K562 (cell line): Measurements from ENCODE around the gene DCAF5. TPM values are rescaled to one million over a fixed set of nuclear protein-coding genes. Genes with fewer than 3 reads are reported as not detected.

ENCODE experiments used
- ASH1L ChIP-seq: fragments of 450-650 bp; IDR thresholded peaks from 2 replicates; pipeline ENCODE4 v1.6.1; 2018; ENCODE audit warnings: borderline replicate concordance, mild to moderate bottlenecking, low read depth; ENCODE audit not compliant: partially characterized antibody
- EP400 ChIP-seq: fragments of 450-650 bp; IDR thresholded peaks from 2 replicates; pipeline ENCODE4 v1.6.1; 2017; ENCODE audit warnings: antibody characterized with exemption, mild to moderate bottlenecking, moderate library complexity
- HNRNPK ChIP-seq: fragments of 200-400 bp; formaldehyde crosslinking; IDR thresholded peaks from one replicate; pipeline ENCODE4 v1.6.1; 2018; ENCODE audit warnings: mild to moderate bottlenecking, low read depth, low read length; ENCODE audit not compliant: poor library complexity, severe bottlenecking
- RBM22 ChIP-seq: fragments of 200-400 bp; formaldehyde crosslinking; IDR thresholded peaks from 2 replicates; pipeline ENCODE4 v1.6.1; 2018; ENCODE audit warnings: low read length, low read depth; ENCODE audit not compliant: poor library complexity, severe bottlenecking
- RFX7 ChIP-seq: fragments of 250-450 bp; sonication (Bioruptor Pico); IDR thresholded peaks from 2 replicates; pipeline ENCODE4 v1.5.1; 2021; ENCODE audit warnings: mild to moderate bottlenecking
- polyA plus RNA-seq, 8 experiments: library from polyadenylated mRNA; depleted of rRNA in 4 of 8; stranded (reverse) in 5 of 8; unstranded in 3 of 8; fragments of >200 nt; fragmentation: Nextera tagmentation in 2 of 8; fragmentation: Illumina TruSeq in 1 of 8; extraction: Ambion mirVana in 2 of 8; extraction: Trizol in 1 of 8; gene quantifications; 2 replicates each; pipeline versions ENCODE4 v1.2.1 to v1.2.3, GENCODE V29; 2011 to 2014; ENCODE audit warnings: inconsistent platforms in 1 of 8, missing spikeins in 1 of 8
- total RNA-seq, 7 experiments: library from RNA; depleted of rRNA in 6 of 7; stranded (reverse); fragments of >200 nt in 6 of 7; fragmentation: Illumina TruSeq in 2 of 7; extraction: Trizol in 2 of 7; gene quantifications; 2 replicates each; pipeline versions ENCODE4 v1.2.1 to v1.2.3, GENCODE V29; 2011 to 2021; ENCODE audit warnings: low replicate concordance in 1 of 7
- TF ChIP-seq, protein P1 (sequence below), 3 experiments: fragments of 200-800 bp in 1 of 3; fragments of 250-450 bp in 1 of 3; fragments of 450-650 bp in 1 of 3; sonication (Bioruptor Pico) in 1 of 3; sonication (Bioruptor generic) in 1 of 3; formaldehyde crosslinking in 1 of 3; IDR thresholded peaks; 2 replicates each; pipeline versions ENCODE4 v1.6.1 to v1.8.0; 2016 to 2022; ENCODE audit warnings: mild to moderate bottlenecking in 2 of 3, missing genetic modification characterization in 2 of 3, missing compliant biosample characterization in 1 of 3, moderate library complexity in 1 of 3
- TF ChIP-seq, protein P2 (sequence below): fragments of 450-650 bp; formaldehyde crosslinking; IDR thresholded peaks from 2 replicates; pipeline ENCODE4 v1.4.0; 2022; ENCODE audit warnings: missing genetic modification characterization
- TF ChIP-seq, protein P3 (sequence below): IDR thresholded peaks from 2 replicates; pipeline ENCODE4 v1.6.1; 2011; ENCODE audit not compliant: insufficient read length; ENCODE audit errors: extremely low read depth

The DCAF5 gene
- total and polyA plus RNA-seq, 9 of the 15 experiments (the other 6 are each of a cell fraction or from before 2014, with no cell fraction given): 5.6 to 24.1 (median 12.7) TPM

DNA sequence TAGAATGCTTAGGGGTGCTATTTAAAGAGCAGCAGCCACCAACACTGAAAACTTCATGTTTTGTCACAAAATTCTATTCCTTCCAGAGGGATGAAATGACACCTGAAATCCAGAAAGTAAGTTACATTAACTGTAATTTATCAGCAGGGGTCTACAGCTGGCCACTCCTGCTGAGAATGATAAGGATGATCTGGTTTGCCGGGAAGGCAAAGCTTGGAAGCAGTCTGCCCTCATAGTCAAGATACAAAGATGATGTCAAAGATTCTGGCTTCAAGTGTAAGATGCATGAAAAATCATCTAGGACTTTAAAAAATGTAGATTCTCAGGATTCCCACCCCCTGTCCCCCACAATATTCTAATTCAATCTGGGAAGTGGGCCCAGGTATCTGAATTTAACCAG lies 58.4 kb downstream of the DCAF5 start (continued):
- TF ChIP-seq, protein P1, sequence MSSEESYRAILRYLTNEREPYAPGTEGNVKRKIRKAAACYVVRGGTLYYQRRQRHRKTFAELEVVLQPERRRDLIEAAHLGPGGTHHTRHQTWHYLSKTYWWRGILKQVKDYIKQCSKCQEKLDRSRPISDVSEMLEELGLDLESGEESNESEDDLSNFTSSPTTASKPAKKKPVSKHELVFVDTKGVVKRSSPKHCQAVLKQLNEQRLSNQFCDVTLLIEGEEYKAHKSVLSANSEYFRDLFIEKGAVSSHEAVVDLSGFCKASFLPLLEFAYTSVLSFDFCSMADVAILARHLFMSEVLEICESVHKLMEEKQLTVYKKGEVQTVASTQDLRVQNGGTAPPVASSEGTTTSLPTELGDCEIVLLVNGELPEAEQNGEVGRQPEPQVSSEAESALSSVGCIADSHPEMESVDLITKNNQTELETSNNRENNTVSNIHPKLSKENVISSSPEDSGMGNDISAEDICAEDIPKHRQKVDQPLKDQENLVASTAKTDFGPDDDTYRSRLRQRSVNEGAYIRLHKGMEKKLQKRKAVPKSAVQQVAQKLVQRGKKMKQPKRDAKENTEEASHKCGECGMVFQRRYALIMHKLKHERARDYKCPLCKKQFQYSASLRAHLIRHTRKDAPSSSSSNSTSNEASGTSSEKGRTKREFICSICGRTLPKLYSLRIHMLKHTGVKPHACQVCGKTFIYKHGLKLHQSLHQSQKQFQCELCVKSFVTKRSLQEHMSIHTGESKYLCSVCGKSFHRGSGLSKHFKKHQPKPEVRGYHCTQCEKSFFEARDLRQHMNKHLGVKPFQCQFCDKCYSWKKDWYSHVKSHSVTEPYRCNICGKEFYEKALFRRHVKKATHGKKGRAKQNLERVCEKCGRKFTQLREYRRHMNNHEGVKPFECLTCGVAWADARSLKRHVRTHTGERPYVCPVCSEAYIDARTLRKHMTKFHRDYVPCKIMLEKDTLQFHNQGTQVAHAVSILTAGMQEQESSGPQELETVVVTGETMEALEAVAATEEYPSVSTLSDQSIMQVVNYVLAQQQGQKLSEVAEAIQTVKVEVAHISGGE (CRISPR knock-in tag; IDR thresholded peaks at IDR 0.05): no peak
- TF ChIP-seq RBM22 (no peak), HNRNPK (no peak), RFX7 (no peak), ASH1L (no peak), EP400 (no peak)
- TF ChIP-seq, protein P2, sequence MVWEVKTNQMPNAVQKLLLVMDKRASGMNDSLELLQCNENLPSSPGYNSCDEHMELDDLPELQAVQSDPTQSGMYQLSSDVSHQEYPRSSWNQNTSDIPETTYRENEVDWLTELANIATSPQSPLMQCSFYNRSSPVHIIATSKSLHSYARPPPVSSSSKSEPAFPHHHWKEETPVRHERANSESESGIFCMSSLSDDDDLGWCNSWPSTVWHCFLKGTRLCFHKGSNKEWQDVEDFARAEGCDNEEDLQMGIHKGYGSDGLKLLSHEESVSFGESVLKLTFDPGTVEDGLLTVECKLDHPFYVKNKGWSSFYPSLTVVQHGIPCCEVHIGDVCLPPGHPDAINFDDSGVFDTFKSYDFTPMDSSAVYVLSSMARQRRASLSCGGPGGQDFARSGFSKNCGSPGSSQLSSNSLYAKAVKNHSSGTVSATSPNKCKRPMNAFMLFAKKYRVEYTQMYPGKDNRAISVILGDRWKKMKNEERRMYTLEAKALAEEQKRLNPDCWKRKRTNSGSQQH: no peak
- TF ChIP-seq, protein P3, sequence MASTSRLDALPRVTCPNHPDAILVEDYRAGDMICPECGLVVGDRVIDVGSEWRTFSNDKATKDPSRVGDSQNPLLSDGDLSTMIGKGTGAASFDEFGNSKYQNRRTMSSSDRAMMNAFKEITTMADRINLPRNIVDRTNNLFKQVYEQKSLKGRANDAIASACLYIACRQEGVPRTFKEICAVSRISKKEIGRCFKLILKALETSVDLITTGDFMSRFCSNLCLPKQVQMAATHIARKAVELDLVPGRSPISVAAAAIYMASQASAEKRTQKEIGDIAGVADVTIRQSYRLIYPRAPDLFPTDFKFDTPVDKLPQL: no peak
